Measurements from ENCODE around the gene OR2J2. TPM values are rescaled to one million over a fixed set of nuclear protein-coding genes. Genes with fewer than 3 reads are reported as not detected.
"Not testable (repeated sequence)": the region's sequence is repeated elsewhere in the genome, so short reads cannot be mapped to it uniquely, and the experiment has no call there.

OR2J2 gene
- not detected for total RNA-seq

DNA sequence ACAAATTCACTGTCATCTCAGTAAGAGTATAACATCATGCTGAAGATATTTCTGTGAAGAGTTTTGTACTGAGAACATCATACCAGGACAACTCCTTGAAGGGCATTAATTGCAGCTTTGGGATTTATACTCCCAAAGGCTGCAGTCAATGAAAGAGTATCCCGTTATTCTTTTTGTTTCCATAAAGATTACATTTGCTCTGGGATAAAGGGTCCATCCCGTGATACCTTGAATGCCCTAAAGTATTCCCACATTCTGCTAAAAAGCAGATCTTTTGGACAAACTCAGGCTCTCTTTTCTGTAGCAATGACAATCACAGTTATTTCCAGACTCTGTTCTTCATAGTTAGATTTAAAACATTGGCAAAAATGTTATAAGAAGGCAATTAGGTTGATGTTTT lies at the start of gene OR2J2:
OR2J2 (plus strand) TSS at position 301 of the 400 bp plus-strand sequence. CDS start 2,729 bp downstream, outside the sequence.
- ATAC-seq; H3K36me3 Mint-ChIP-seq (ENCODE audit: low read depth); intact Hi-C loops (cut with DNase I, micrococcal nuclease); H3K9me3 Mint-ChIP-seq (ENCODE audit: low read depth); POLR2A ChIA-PET; H3K4me1 Mint-ChIP-seq; H3K4me3 Mint-ChIP-seq; DNase-seq; H3K27ac Mint-ChIP-seq; CTCF ChIA-PET: not testable (repeated sequence)
- peaks cover 17% of the 10 kb centered on the region for H3K27me3 Mint-ChIP-seq

DNA sequence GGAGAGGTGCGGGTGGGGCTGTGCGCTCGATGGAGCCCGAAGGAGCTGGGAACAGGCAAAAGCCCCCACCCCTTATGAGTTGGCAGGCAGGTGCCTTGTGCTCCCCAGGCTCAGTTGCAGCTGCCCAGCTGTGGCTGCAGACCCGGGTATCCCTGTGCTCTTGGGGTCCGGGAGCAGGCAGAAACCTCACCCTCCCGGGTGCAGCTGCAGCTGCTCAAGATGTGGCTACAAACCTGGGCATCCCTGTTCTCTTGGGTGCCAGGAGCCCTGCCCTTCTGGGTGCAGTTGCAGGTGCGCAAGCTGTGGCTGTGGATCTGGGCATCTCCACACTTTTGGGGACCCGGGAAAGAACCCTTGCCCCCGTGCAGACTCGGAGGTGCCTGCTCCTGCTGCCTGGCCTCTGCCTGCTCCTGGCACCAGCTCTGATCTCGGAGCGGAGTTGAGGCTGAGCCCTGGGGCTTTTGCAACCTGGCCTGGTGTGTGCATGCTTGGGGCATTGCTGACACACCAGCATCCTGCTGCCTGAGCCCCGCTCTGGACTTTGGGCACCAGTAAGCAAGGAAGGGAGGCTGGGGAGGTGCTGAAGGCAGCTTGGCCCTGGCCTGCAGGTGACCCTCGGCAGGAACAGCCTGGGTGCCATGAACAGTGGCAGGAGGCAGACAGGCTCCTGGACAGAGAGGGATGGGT lies 41.2 kb upstream of the OR2J2 start:
- H3K4me3 Mint-ChIP-seq: no peak overlapping the region
- no peak for ATAC-seq
- H3K36me3 Mint-ChIP-seq (ENCODE audit: low read depth): no peaks in the 10 kb centered on the region
- DNase-seq: no peak
- H3K4me1 Mint-ChIP-seq: no peaks in the 10 kb centered on the region
- intact Hi-C loops (cut with DNase I, micrococcal nuclease): no loop called here
- CTCF ChIA-PET: no interaction called here
- no peaks in the 10 kb centered on the region for H3K9me3 Mint-ChIP-seq (ENCODE audit: low read depth)
- POLR2A ChIA-PET: interaction anchor here (0.6 kb wide), 1 partner anchor 504 kb away, joined by 3 read pairs; the partner anchor contains the start of gene GABBR1
- H3K27me3 Mint-ChIP-seq: peaks cover 21% of the 10 kb centered on the region
- H3K27ac Mint-ChIP-seq: no peak overlapping the region

DNA sequence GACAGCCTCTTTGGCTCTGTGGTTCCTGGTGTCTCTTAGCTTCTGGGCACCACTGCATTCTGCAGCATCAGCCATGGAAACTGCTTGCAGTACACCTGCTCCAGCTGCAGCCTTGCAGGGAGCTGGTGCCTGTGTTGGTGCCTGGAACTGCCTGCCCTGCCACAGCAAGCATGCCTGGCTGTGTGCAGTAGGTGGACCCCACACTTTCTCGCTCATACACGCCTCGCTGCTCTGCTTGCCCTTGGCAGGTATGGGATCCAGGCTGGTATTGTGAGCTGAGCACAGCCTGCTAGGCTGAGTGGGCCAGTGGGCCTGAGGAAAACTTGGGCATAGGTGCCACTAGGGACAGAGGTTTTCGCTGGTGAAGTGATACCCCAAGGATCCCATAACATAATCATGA lies 40.1 kb upstream of the OR2J2 start:
- no peak for DNase-seq
- Mint-ChIP-seq H3K4me3 (no peak overlapping the region), H3K27ac (no peak overlapping the region), H3K27me3 (peaks cover 25% of the 10 kb centered on the region), H3K36me3 (ENCODE audit: low read depth) (no peaks in the 10 kb centered on the region), H3K9me3 (ENCODE audit: low read depth) (no peaks in the 10 kb centered on the region), H3K4me1 (no peaks in the 10 kb centered on the region)
- CTCF ChIA-PET: no interaction called here
- intact Hi-C loops (cut with DNase I, micrococcal nuclease): no loop called here
- POLR2A ChIA-PET: no interaction called here
- no peak for ATAC-seq

DNA sequence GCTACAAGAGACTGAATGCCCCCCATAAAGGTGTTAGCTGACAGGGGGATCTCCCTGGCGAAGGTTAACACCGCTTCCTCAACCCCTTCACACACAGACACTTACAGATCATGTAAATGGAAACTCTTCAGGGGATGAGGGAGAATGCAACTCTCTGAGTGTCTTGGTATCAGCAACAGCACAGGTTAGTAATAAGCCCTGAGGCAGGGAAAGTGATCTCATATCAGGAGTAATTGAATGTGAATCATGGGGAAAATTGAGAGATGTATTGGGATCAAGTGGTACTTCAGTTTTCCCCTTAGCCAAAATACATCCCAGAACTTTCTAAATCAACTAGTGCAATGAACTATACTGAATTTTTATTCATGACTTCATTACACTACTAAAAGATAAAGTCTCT lies 39.0 kb upstream of the OR2J2 start:
- Mint-ChIP-seq H3K4me3 (no peak overlapping the region), H3K27ac (no peak overlapping the region), H3K27me3 (peaks cover 24% of the 10 kb centered on the region), H3K4me1 (no peaks in the 10 kb centered on the region), H3K9me3 (ENCODE audit: low read depth) (no peaks in the 10 kb centered on the region), H3K36me3 (ENCODE audit: low read depth) (no peaks in the 10 kb centered on the region)
- ATAC-seq (no peak), DNase-seq (no peak)
- POLR2A ChIA-PET: no interaction called here
- CTCF ChIA-PET: no interaction called here
- intact Hi-C loops (cut with DNase I, micrococcal nuclease): no loop called here

DNA sequence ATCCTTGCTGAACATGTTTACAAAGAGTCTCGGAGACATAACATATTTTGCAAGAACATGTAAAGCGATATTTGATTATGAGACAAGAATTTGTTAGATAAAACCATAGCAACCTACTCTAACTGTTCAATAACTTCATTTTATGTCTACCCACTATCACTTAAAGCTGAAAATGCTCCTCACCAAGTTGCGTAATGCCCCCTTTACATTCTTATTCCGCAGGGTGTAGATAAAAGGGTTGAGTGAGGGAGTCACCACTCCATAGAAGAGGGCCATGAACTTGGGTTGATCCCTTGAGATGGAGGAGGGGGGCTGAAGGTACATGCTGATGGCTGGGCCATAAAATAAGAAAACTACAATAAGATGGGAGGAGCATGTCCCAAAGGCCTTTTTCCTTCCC lies 33.0 kb upstream of the OR2J2 start:
- ATAC-seq (no peak), DNase-seq (no peak)
- H3K9me3 Mint-ChIP-seq (ENCODE audit: low read depth): no peaks in the 10 kb centered on the region
- no peak overlapping the region for H3K27ac Mint-ChIP-seq
- no peaks in the 10 kb centered on the region for H3K36me3 Mint-ChIP-seq (ENCODE audit: low read depth)
- ChIA-PET CTCF (no interaction called here), POLR2A (no interaction called here)
- intact Hi-C loops (cut with DNase I, micrococcal nuclease): no loop called here
- peaks cover 22% of the 10 kb centered on the region for H3K27me3 Mint-ChIP-seq
- H3K4me1 Mint-ChIP-seq: no peaks in the 10 kb centered on the region
- H3K4me3 Mint-ChIP-seq: no peak overlapping the region

DNA sequence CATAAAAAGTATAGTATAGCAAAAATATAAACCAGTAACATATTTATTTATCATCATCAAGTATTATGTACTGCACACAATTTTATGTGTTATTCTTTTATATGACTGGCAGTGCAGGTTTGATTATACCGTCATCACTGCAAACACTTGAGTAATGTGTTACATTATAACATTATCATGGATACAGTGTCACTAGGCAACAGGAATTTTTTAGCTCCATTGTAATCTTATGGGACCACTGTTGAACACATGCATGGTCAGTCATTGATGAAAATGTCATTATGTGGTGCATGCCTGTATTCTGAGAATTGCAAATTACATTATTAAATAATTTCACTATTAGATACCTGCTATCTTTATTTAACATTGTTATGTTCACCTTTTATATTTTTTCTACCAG lies 29.1 kb upstream of the OR2J2 start:
- no peak overlapping the region for H3K4me3 Mint-ChIP-seq
- no peaks in the 10 kb centered on the region for H3K9me3 Mint-ChIP-seq (ENCODE audit: low read depth)
- no peaks in the 10 kb centered on the region for H3K4me1 Mint-ChIP-seq
- H3K27ac Mint-ChIP-seq: no peak overlapping the region
- ATAC-seq (no peak), DNase-seq (no peak)
- ChIA-PET POLR2A (no interaction called here), CTCF (interaction anchor here (1.8 kb wide), 1 partner anchor 30 kb away, joined by 3 read pairs; no protein-coding TSS in a partner anchor)
- H3K36me3 Mint-ChIP-seq (ENCODE audit: low read depth): no peaks in the 10 kb centered on the region
- intact Hi-C loops (cut with DNase I, micrococcal nuclease): no loop called here
- peaks cover 20% of the 10 kb centered on the region for H3K27me3 Mint-ChIP-seq

DNA sequence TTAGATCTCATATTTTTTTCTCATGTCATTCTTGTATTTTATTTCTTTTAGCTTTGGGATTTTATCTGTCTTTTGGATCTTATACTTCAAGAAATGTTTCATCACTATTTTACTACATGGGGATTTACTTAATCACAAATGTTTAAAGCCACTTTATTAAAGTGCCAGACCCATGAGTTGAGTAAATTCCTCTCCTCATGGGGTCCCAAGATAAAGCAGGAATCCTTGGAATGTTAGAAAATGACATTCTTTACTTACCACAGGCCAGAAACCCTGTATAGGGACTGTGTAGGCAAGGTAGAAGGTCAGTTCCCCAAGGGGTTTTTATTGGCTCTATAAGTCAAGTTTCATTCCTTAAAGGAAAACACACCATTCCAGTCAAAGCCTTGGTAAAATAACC lies 28.4 kb upstream of the OR2J2 start:
- Mint-ChIP-seq H3K4me1 (no peaks in the 10 kb centered on the region), H3K36me3 (ENCODE audit: low read depth) (no peaks in the 10 kb centered on the region), H3K27ac (no peak overlapping the region), H3K4me3 (no peak overlapping the region), H3K9me3 (ENCODE audit: low read depth) (no peaks in the 10 kb centered on the region), H3K27me3 (peaks cover 20% of the 10 kb centered on the region)
- intact Hi-C loops (cut with DNase I, micrococcal nuclease): no loop called here
- ATAC-seq (no peak), DNase-seq (no peak)
- ChIA-PET CTCF (interaction anchor here (0.6 to 1.8 kb wide), 2 partner anchors 29 to 600 kb away, joined by 3 read pairs; no protein-coding TSS in a partner anchor), POLR2A (no interaction called here)

DNA sequence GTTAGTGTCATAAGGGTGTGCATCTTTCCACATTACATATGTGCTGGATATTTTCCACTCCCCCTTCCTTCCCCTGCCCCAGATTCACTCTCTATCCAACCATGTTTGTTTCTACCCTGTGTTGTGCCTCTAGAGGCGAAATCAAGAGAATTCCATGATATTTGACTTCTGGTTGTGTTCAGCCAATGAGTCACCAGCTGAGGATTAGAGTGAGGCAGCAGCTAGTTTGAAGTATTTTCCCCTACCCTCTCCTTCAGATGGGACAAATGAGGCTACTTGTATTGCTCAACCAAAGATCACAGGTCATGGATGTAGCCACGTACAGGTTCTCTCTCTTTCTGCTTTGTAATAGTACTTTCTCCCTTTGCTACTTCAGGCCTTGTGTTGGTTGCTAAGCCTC lies 24.5 kb upstream of the OR2J2 start:
- Mint-ChIP-seq H3K27me3 (peaks cover 23% of the 10 kb centered on the region), H3K36me3 (ENCODE audit: low read depth) (no peaks in the 10 kb centered on the region)

DNA sequence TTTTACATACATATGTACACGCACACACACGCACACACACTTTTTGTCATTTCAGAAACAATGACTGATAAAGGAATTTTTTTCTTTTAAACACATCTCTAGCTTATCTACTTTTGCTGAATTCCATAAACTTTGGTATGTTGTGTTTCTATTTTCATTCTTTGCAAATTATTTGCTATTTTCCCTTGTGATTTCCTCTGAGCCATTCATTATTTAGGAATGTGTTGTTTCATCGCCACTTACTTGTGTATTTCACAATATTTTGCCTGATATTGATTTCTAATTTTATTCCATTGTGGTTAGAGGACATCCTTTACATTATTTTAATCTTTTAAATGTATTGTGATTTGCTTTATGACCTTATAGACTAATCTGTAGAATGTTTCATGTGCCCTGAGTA lies 23.6 kb upstream of the OR2J2 start:
- ATAC-seq (no peak), DNase-seq (no peak)
- Mint-ChIP-seq H3K9me3 (ENCODE audit: low read depth) (peaks cover 6% of the 10 kb centered on the region), H3K27ac (no peak overlapping the region), H3K27me3 (peaks cover 25% of the 10 kb centered on the region), H3K36me3 (ENCODE audit: low read depth) (no peaks in the 10 kb centered on the region), H3K4me3 (no peak overlapping the region), H3K4me1 (no peaks in the 10 kb centered on the region)
- POLR2A ChIA-PET: no interaction called here
- intact Hi-C loops (cut with DNase I, micrococcal nuclease): no loop called here
- CTCF ChIA-PET: no interaction called here

More for the DNA sequence above, 24.5 kb upstream of the OR2J2 start:
- H3K27ac Mint-ChIP-seq: no peak overlapping the region
- no peak for DNase-seq
- no peaks in the 10 kb centered on the region for H3K4me1 Mint-ChIP-seq
- H3K9me3 Mint-ChIP-seq (ENCODE audit: low read depth): peaks cover 6% of the 10 kb centered on the region
- H3K4me3 Mint-ChIP-seq: no peak overlapping the region
- no peak for ATAC-seq
- intact Hi-C loops (cut with DNase I, micrococcal nuclease): no loop called here
- POLR2A ChIA-PET: no interaction called here
- CTCF ChIA-PET: no interaction called here

DNA sequence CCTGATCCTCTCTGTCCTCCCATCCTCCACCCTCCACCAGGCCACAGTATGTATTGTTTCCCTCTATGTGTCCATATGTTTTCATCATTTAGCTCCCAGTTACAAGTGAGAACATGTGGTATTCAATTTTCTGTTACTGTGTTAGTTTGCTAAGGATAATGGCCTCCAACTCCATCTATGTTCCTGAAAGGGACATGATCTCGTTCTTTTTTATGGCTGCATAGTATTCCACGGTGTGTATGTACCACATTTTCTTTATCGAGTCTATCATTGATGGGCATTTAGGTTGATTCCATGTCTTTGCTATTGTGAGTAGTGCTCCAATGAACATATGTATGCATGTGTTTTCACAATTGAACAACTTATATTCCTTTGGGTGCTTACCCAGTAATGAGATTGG lies 21.3 kb upstream of the OR2J2 start:
- H3K9me3 Mint-ChIP-seq (ENCODE audit: low read depth); ATAC-seq; H3K36me3 Mint-ChIP-seq (ENCODE audit: low read depth); CTCF ChIA-PET; H3K4me1 Mint-ChIP-seq; H3K4me3 Mint-ChIP-seq; intact Hi-C loops (cut with DNase I, micrococcal nuclease); DNase-seq; H3K27ac Mint-ChIP-seq; POLR2A ChIA-PET: not testable (repeated sequence)
- peaks cover 35% of the 10 kb centered on the region for H3K27me3 Mint-ChIP-seq

DNA sequence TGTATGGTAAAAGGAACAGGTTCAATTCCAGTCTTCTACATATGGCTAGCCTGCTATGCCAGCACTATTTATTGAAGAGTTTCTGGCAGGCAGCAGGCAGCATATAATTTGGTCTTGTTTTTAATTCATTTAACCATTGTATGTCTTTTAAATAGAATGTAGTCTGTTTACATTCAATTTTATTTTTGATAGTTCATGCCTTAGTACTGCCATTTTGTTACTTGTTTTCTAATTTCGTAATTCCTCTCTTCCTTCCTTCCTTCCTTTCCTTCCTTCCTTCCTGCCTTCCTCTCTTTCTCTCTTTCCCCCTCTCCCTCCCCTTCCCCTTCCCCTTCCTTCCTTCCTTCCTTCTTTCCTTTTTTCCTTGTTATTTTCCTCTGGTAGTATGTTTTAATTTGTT lies 17.6 kb upstream of the OR2J2 start:
- ChIA-PET POLR2A (no interaction called here), CTCF (interaction anchor here (0.6 kb wide), 1 partner anchor 136 kb away, joined by 3 read pairs; no protein-coding TSS in a partner anchor)
- no peaks in the 10 kb centered on the region for H3K4me1 Mint-ChIP-seq
- H3K4me3 Mint-ChIP-seq: no peak overlapping the region
- no peak overlapping the region for H3K27ac Mint-ChIP-seq
- intact Hi-C loops (cut with DNase I, micrococcal nuclease): no loop called here
- DNase-seq (no peak), ATAC-seq (no peak)
- H3K9me3 Mint-ChIP-seq (ENCODE audit: low read depth): peaks cover 6% of the 10 kb centered on the region
- no peaks in the 10 kb centered on the region for H3K36me3 Mint-ChIP-seq (ENCODE audit: low read depth)
- H3K27me3 Mint-ChIP-seq: peaks cover 40% of the 10 kb centered on the region

DNA sequence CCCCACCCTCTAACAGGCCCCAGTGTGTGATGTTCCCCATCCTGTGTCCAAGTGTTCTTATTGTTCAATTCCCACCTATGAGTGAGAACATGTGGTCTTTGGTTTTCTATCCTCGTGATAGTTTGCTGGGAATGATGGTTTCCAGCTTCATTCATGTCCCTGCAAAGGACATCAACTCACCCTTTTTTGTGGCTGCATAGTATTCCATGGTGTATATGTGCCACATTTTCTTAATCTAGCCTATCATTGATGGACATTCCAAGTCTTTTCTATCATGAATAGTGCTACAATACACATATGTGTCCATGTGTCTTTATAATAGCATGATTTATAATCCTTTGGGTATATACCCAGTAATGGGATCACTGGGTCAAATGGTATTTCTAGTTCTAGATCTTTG lies 15.5 kb upstream of the OR2J2 start:
- H3K4me1 Mint-ChIP-seq; intact Hi-C loops (cut with DNase I, micrococcal nuclease); CTCF ChIA-PET: not testable (repeated sequence)

More for the DNA sequence above, 15.5 kb upstream of the OR2J2 start:
- ATAC-seq; H3K9me3 Mint-ChIP-seq (ENCODE audit: low read depth); H3K4me3 Mint-ChIP-seq; POLR2A ChIA-PET; H3K27ac Mint-ChIP-seq; H3K36me3 Mint-ChIP-seq (ENCODE audit: low read depth); DNase-seq: not testable (repeated sequence)
- peaks cover 35% of the 10 kb centered on the region for H3K27me3 Mint-ChIP-seq
